Fibroblast of lung (primary cell): Measurements from ENCODE around the gene AGBL4. TPM values are rescaled to one million over a fixed set of nuclear protein-coding genes. Genes with fewer than 3 reads are reported as not detected.

Experiments used
- DNase-seq, 2 donors: peaks; one replicate each; pipeline versions ENCODE4 v3.0.0 to v3.0.0-alpha.2; 2010; ENCODE audit warnings: low read depth in 2 of 2
- H2AFZ ChIP-seq: 2 replicates; pipeline ENCODE4 v1.5.1; 2012; ENCODE audit warnings: low read length, control low read depth, inconsistent platforms
- H3K27ac ChIP-seq: 2 replicates; pipeline ENCODE4 v1.5.1; 2011; ENCODE audit warnings: low read length, control low read depth; ENCODE audit not compliant: insufficient read depth
- H3K27me3 ChIP-seq: 2 replicates; pipeline ENCODE4 v1.5.1; 2011; ENCODE audit warnings: mild to moderate bottlenecking, low read length; ENCODE audit not compliant: control insufficient read depth, insufficient read depth
- H3K36me3 ChIP-seq: 2 replicates; pipeline ENCODE4 v1.5.1; 2011; ENCODE audit warnings: low read length; ENCODE audit not compliant: control insufficient read depth, insufficient read depth
- H3K4me1 ChIP-seq: 2 replicates; pipeline ENCODE4 v1.5.1; 2011; ENCODE audit warnings: low read length; ENCODE audit not compliant: control insufficient read depth, insufficient read depth; ENCODE audit errors: extremely low read depth
- H3K4me2 ChIP-seq: 2 replicates; pipeline ENCODE4 v1.5.1; 2011; ENCODE audit warnings: low read length, control low read depth; ENCODE audit not compliant: insufficient read depth; ENCODE audit errors: extremely low read depth
- H3K4me3 ChIP-seq, 4 experiments: fragments of 200-600 bp in 1 of 4; sonication (generic) in 1 of 4; replicated peaks in 1 of 4; 2 replicates each; pipeline ENCODE4 v1.5.1; 2011 to 2016; ENCODE audit warnings: low read length in 4 of 4, low read depth in 3 of 4, mild to moderate bottlenecking in 3 of 4, control low read depth in 2 of 4, inconsistent platforms in 1 of 4, mixed read lengths in 1 of 4; ENCODE audit not compliant: insufficient read depth in 1 of 4; ENCODE audit errors: control extremely low read depth in 1 of 4
- H3K79me2 ChIP-seq: 2 replicates; pipeline ENCODE4 v1.5.1; 2012; ENCODE audit warnings: mild to moderate bottlenecking, low read length, inconsistent platforms; ENCODE audit not compliant: control insufficient read depth, insufficient read depth
- H3K9ac ChIP-seq: 2 replicates; pipeline ENCODE4 v1.5.1; 2011; ENCODE audit warnings: mild to moderate bottlenecking, low read length, control low read depth; ENCODE audit not compliant: insufficient read depth
- H3K9me3 ChIP-seq: 2 replicates; pipeline ENCODE4 v1.5.1; 2012; ENCODE audit warnings: low read depth, low read length; ENCODE audit not compliant: control insufficient read depth, insufficient read depth
- H4K20me1 ChIP-seq: 2 replicates; pipeline ENCODE4 v1.5.1; 2011; ENCODE audit warnings: low read length; ENCODE audit not compliant: control insufficient read depth, insufficient read depth; ENCODE audit errors: extremely low read depth
- EZH2 ChIP-seq: IDR thresholded peaks from 2 replicates; pipeline ENCODE4 v1.5.1; 2012; ENCODE audit warnings: low read length, control low read depth, mild to moderate bottlenecking; ENCODE audit errors: missing control alignments
- polyA plus RNA-seq, 2 donors: library from polyadenylated mRNA; depleted of rRNA in 1 of 2; stranded (reverse) in 1 of 2; unstranded in 1 of 2; fragments of >200 nt; gene quantifications; 2 replicates each; pipeline ENCODE4 v1.2.1, GENCODE V29; 2011 to 2012; ENCODE audit warnings: missing spikeins in 1 of 2
- total RNA-seq: library from RNA; depleted of rRNA; stranded (reverse); fragments of >200 nt; gene quantifications from 2 replicates; pipeline ENCODE4 v1.2.1, GENCODE V29; 2014
- TF ChIP-seq, protein P1 (sequence below), 2 donors: IDR thresholded peaks in 1 of 2; conservative IDR thresholded peaks in 1 of 2; 1 replicate in 1 of 2; 2 replicates in 1 of 2; pipeline ENCODE4 v1.5.1; 2011 to 2012; ENCODE audit warnings: low read length in 2 of 2, control low read depth in 1 of 2, inconsistent platforms in 1 of 2, low read depth in 1 of 2, mild to moderate bottlenecking in 1 of 2

Gene AGBL4
- total and polyA plus RNA-seq, 2 donors (not counting 1 experiment from before 2014, with no cell fraction given) = not detected

- Histone ChIP-seq H3K27ac (no peak overlapping the region), H4K20me1 (no peaks in the 10 kb centered on the region)
- no peak for DNase-seq
Observed at GRCh38 chr1:49864581-49864980, 159.2 kb downstream of the AGBL4 start.

GRCh38 chr1:49854741-49855140 is 169.0 kb downstream of the AGBL4 start:
- no peak overlapping the region for H3K4me2 ChIP-seq
- TF ChIP-seq EZH2 = no peak
- TF ChIP-seq, protein P1, sequence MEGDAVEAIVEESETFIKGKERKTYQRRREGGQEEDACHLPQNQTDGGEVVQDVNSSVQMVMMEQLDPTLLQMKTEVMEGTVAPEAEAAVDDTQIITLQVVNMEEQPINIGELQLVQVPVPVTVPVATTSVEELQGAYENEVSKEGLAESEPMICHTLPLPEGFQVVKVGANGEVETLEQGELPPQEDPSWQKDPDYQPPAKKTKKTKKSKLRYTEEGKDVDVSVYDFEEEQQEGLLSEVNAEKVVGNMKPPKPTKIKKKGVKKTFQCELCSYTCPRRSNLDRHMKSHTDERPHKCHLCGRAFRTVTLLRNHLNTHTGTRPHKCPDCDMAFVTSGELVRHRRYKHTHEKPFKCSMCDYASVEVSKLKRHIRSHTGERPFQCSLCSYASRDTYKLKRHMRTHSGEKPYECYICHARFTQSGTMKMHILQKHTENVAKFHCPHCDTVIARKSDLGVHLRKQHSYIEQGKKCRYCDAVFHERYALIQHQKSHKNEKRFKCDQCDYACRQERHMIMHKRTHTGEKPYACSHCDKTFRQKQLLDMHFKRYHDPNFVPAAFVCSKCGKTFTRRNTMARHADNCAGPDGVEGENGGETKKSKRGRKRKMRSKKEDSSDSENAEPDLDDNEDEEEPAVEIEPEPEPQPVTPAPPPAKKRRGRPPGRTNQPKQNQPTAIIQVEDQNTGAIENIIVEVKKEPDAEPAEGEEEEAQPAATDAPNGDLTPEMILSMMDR (conservative IDR thresholded peaks at IDR 0.05 in 1 of 2, IDR thresholded peaks at IDR 0.05 in 1 of 2; ENCODE audit: low read depth in 1 of 2, low read length in 2 of 2) = no peak
- no peak overlapping the region for H3K9ac ChIP-seq
- no peaks in the 10 kb centered on the region for H3K79me2 ChIP-seq
- H3K36me3 ChIP-seq = no peaks in the 10 kb centered on the region
- no peaks in the 10 kb centered on the region for H3K27me3 ChIP-seq
- H4K20me1 ChIP-seq = no peaks in the 10 kb centered on the region
- H3K27ac ChIP-seq = no peak overlapping the region
- H3K4me1 ChIP-seq = no peaks in the 10 kb centered on the region
- H3K4me3 ChIP-seq = no peak overlapping the region
- no peak for DNase-seq
- no peaks in the 10 kb centered on the region for H3K9me3 ChIP-seq
- no peak overlapping the region for H2AFZ ChIP-seq

More at GRCh38 chr1:49864581-49864980, 159.2 kb downstream of the AGBL4 start:
- Histone ChIP-seq H3K9me3 (no peaks in the 10 kb centered on the region), H3K36me3 (no peaks in the 10 kb centered on the region), H3K79me2 (no peaks in the 10 kb centered on the region), H3K4me3 (no peak overlapping the region), H3K9ac (no peak overlapping the region), H3K4me2 (no peak overlapping the region), H3K27me3 (no peaks in the 10 kb centered on the region), H2AFZ (no peak overlapping the region), H3K4me1 (no peaks in the 10 kb centered on the region)
- TF ChIP-seq, protein P1 (conservative IDR thresholded peaks at IDR 0.05 in 1 of 2, IDR thresholded peaks at IDR 0.05 in 1 of 2; ENCODE audit: low read depth in 1 of 2, low read length in 2 of 2) = no peak
- TF ChIP-seq EZH2 = no peak

DNA sequence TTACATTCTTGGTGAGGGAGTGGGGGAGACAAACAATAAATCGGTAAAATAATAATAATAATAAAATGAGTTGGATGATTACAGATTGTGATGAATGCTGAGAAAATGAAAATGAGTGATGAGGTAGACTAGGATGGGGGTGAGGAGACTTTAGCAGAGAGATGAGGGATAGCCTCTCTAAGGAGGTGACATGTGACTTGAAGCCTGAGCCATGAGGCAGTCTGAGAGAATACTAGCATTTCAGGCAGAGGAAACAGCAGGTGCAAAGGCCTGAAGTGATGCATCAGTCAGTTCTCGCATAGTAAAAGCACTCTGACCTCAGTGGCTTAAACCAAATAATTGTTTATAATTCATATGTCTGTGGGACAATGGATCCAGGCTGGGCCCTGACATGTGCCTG is 181.2 kb downstream of the AGBL4 start:
- H3K27ac ChIP-seq = no peak overlapping the region
- no peaks in the 10 kb centered on the region for H3K36me3 ChIP-seq
- H3K4me3 ChIP-seq = no peak overlapping the region
- H2AFZ ChIP-seq = no peak overlapping the region
- no peaks in the 10 kb centered on the region for H3K4me1 ChIP-seq
- H3K79me2 ChIP-seq = no peaks in the 10 kb centered on the region
- no peaks in the 10 kb centered on the region for H3K9me3 ChIP-seq
- no peak overlapping the region for H3K4me2 ChIP-seq
- no peak for DNase-seq
- no peaks in the 10 kb centered on the region for H4K20me1 ChIP-seq
- no peak overlapping the region for H3K9ac ChIP-seq
- TF ChIP-seq, protein P1 (conservative IDR thresholded peaks at IDR 0.05 in 1 of 2, IDR thresholded peaks at IDR 0.05 in 1 of 2; ENCODE audit: low read depth in 1 of 2, low read length in 2 of 2) = no peak
- no peak for TF ChIP-seq EZH2
- no peaks in the 10 kb centered on the region for H3K27me3 ChIP-seq
